Lower leg skin (tissue), 4 donors: Measurements from ENCODE around the gene SNRNP35. TPM values are rescaled to one million over a fixed set of nuclear protein-coding genes. Genes with fewer than 3 reads are reported as not detected.
"Not testable (repeated sequence)": the region's sequence is repeated elsewhere in the genome, so short reads cannot be mapped to it uniquely, and the experiment has no call there.

Source experiments
- DNase-seq, 2 donors: peaks; one replicate each; pipeline ENCODE4 v3.0.0-alpha.2; 2019; ENCODE audit warnings: low spot score in 2 of 2
- H3K4me3 ChIP-seq: fragments of 200-600 bp; sonication (generic); 2 replicates; pipeline ENCODE4 v1.5.1; 2017; ENCODE audit warnings: mild to moderate bottlenecking, low read depth; ENCODE audit not compliant: poor library complexity, severe bottlenecking
- POLR2A ChIP-seq, 2 donors: fragments of 450-650 bp; IDR thresholded peaks; one replicate each; pipeline ENCODE4 v1.6.1; 2016 to 2017; ENCODE audit warnings: antibody characterized with exemption in 2 of 2, mild to moderate bottlenecking in 1 of 2, moderate library complexity in 1 of 2
- WGBS, 2 donors: methylation state at CpG; one replicate each; pipeline ENCODE4 v1.1.5; 2018; 5-methylcytosine and 5-hydroxymethylcytosine counted together
- intact Hi-C: fragments of 100-400 bp; cut with DNase I; formaldehyde crosslinking; loops from one replicate; pipeline ENCODE4 v1.15.0; 2023; ENCODE audit warnings: low total_unique reads
- total RNA-seq, 4 donors: library from RNA; depleted of rRNA; stranded (reverse); fragments of >200 nt; gene quantifications; one replicate each; pipeline ENCODE4 v1.1.0, GENCODE V29; 2016
- TF ChIP-seq, protein P1 (sequence below), 3 donors: fragments of 450-650 bp; IDR thresholded peaks; one replicate each; pipeline ENCODE4 v1.5.1; 2016; ENCODE audit warnings: antibody characterized with exemption in 3 of 3, mild to moderate bottlenecking in 3 of 3, moderate library complexity in 2 of 3

The SNRNP35 gene
- total RNA-seq, 4 donors from 2014 or later: 15.6 to 43.1 (median 22.9) TPM

DNA sequence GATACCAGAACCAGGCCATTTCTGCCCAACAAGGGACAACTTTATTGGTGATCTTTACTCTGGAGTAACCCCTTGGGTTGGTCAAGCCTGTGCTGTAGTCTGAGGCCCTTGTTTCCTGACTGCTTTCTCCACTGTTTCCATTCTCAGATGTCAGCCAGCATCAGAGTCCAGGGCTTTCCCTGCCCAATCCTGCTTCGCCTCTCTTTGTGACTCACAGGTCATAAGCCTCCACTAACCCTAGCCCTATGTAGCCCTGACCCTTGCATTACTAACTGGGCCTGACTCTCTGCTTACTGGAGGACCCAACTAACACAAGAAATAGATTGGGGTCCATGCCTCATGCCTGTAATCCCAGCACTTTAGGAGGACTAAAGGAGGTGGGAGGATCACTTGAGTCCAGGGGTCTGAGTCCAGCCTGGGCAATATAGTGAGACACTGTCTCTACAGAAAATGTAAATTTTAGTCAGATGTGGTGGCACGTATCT is 8.6 kb upstream of the SNRNP35 start:
- no peak for TF ChIP-seq POLR2A (IDR thresholded peaks at IDR 0.05)
- TF ChIP-seq, protein P1, sequence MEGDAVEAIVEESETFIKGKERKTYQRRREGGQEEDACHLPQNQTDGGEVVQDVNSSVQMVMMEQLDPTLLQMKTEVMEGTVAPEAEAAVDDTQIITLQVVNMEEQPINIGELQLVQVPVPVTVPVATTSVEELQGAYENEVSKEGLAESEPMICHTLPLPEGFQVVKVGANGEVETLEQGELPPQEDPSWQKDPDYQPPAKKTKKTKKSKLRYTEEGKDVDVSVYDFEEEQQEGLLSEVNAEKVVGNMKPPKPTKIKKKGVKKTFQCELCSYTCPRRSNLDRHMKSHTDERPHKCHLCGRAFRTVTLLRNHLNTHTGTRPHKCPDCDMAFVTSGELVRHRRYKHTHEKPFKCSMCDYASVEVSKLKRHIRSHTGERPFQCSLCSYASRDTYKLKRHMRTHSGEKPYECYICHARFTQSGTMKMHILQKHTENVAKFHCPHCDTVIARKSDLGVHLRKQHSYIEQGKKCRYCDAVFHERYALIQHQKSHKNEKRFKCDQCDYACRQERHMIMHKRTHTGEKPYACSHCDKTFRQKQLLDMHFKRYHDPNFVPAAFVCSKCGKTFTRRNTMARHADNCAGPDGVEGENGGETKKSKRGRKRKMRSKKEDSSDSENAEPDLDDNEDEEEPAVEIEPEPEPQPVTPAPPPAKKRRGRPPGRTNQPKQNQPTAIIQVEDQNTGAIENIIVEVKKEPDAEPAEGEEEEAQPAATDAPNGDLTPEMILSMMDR (IDR thresholded peaks at IDR 0.05): no peak
- DNase-seq: no peak
- no peak overlapping the region for H3K4me3 ChIP-seq
- 81 to 91% methylated on average over 2 of the region's 2 CpGs for WGBS, 2 donors
- intact Hi-C loops: no loop called here

DNA sequence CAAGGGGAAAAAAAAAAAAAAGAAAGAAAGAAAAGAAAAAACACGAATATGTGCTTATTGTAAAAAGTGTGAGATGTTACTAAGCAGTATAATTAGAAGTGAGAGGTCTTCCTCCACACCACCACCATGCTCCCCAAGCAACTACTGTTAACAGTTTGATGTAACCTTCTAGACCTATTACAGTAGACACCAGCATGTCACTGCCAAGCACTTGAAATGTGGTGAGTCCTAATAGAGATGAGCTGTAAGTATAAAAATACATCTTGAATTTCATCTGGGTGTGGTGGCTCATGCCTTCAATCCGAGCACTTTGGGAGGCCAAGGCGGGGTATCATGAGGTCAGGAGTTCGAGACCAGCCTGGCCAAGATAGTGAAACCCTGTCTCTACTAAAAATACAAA is 8.1 kb upstream of the SNRNP35 start:
- DNase-seq: no peak
- TF ChIP-seq, protein P1 (IDR thresholded peaks at IDR 0.05): no peak
- TF ChIP-seq POLR2A (IDR thresholded peaks at IDR 0.05): no peak
- intact Hi-C loops: no loop called here
- H3K4me3 ChIP-seq: no peak overlapping the region
- 72 to 78% methylated on average over 4 of the region's 4 CpGs for WGBS, 2 donors

DNA sequence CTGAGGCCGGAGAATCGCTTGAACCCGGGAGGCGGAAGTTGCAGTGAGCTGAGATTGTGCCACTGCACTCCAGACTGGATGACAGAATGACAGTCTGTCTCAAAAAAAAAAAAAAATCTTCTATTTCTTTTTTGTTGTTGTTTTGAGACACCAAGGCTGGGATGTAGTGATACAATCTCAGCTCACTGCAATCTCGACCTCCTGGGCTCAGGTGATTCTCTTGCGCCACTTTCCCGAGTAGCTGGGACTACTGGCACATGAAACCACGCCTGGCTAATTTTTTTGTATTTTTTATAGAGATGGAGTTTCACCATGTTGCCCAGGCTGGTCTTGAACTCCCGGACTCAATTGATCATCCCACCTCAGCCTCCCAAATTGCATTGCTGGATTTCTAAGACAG is 7.3 kb upstream of the SNRNP35 start:
- intact Hi-C loops: no loop called here
- H3K4me3 ChIP-seq: no peak overlapping the region
- TF ChIP-seq, protein P1 (IDR thresholded peaks at IDR 0.05): no peak
- TF ChIP-seq POLR2A (IDR thresholded peaks at IDR 0.05): no peak
- no peak for DNase-seq
- 88 to 92% methylated on average over 9 of the region's 9 CpGs for WGBS, 2 donors

DNA sequence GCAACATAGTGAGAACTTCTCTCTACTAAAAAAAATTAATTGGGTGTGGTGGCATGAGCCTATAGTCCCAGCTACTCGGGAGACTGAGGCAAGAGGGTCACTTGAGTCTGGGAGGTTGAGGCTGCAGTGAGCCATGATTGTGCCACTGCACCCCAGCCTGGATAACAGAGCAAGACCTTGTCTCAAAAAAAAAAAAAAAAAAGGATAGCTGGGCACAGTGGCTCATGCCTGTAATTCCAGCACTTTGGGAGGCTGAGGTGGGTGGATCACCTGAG is 5.7 kb upstream of the SNRNP35 start:
- intact Hi-C loops, DNase-seq: not testable (repeated sequence)
- 0 to 58% methylated on average over 1 of the region's 1 CpG for WGBS, 2 donors

DNA sequence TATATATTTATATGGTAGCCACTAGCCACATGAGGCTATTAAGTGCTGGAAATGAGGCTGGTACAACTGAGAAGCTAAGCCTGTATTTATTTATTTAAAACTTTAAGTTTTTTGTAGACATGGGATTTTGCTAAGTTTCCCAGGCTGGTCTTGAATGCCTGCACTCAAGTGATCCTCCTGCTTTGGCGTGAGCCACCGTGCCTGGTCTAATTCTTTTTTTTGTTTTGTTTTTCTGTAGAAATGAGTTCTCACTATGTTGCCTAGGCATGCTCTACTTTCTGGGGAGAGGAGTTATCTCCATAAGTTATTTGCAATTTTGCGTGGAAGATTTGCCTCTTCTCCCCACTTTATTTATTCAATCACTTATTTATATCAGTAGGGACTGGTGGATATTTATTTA is 4.8 kb upstream of the SNRNP35 start:
- WGBS, 2 donors: 53 to 61% methylated on average over 3 of the region's 3 CpGs
- DNase-seq: no peak
- TF ChIP-seq, protein P1 (IDR thresholded peaks at IDR 0.05): no peak
- TF ChIP-seq POLR2A (IDR thresholded peaks at IDR 0.05): no peak
- H3K4me3 ChIP-seq: no peak overlapping the region
- intact Hi-C loops: no loop called here

More for the DNA sequence above, 5.7 kb upstream of the SNRNP35 start:
- not testable (repeated sequence) for H3K4me3 ChIP-seq

DNA sequence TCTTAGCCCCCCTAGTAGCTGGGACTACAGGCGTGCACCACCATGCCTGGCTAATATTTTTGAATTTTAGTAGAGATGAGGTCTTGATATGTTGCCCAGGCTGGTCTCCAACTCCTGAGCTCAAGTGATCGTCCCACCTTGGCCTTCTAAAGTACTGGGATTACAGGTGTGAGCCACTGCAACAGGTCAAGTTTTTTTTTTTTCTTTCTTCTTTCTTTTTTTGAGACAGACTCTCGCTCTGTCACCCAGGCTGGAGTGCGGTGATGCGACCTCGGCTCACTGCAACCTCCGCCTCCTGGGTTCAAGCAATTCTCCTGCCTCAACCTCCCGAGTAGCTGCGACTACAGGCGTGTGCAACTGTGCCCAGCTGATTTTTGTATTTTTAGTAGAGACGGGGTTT is 5.2 kb downstream of the SNRNP35 start:
- intact Hi-C loops, DNase-seq, H3K4me3 ChIP-seq: not testable (repeated sequence)
- WGBS, 2 donors: 92 to 94% methylated on average over 11 of the region's 11 CpGs

DNA sequence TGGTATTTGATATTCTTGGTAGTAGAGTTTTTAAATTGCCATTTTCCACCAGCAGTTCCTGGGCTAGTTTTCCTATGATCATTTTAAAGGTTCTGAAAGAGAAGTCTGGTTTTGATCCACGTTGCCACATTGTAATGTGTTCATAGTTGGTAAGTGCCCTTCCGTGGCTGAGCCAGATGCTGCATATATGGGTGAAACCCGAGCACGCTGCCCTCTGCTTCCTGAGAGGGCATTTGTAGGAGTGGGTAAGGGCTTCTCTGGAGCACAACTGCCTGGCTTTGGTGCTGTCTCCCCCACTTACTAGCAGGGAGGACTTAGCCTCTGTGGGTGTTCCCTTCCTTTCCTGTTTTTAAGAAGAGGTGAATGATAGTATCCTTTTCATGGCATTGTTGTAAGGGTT is 7.1 kb downstream of the SNRNP35 start:
- no peak overlapping the region for H3K4me3 ChIP-seq
- intact Hi-C loops: no loop called here
- TF ChIP-seq, protein P1 (IDR thresholded peaks at IDR 0.05): no peak
- no peak for TF ChIP-seq POLR2A (IDR thresholded peaks at IDR 0.05)
- no peak for DNase-seq
- WGBS, 2 donors: 84 to 89% methylated on average over 4 of the region's 4 CpGs
